ENCODE measurements around the gene PHF13. TPM values are rescaled to one million over a fixed set of nuclear protein-coding genes. Genes with fewer than 3 reads are reported as not detected.
A peak's percentile ranks its signal among the peaks of the same experiment; 100 is the strongest.

The PHF13 gene
- polyA plus RNA-seq, 1 of the 3 experiments (the other 2 are of a cell fraction), result 8.5 TPM

- peak; percentile 84 for DNase-seq
- Histone ChIP-seq H3F3A (replicated peaks; ENCODE audit: insufficient read depth) (peaks cover 7% of the 10 kb centered on the region), H3K9ac (no peak overlapping the region), H4K20me1 (ENCODE audit: insufficient read depth) (no peaks in the 10 kb centered on the region), H3K27ac (ENCODE audit: low read depth in 2 of 2, low read length in 1 of 2) (peak overlapping the region; percentile 13 to 96; a peak in 3 of 4 replicates), H3K27me3 (ENCODE audit: insufficient read depth) (no peaks in the 10 kb centered on the region), H2AFZ (ENCODE audit: low read depth) (no peak overlapping the region), H3K4me2 (no peak overlapping the region), H3K4me1 (ENCODE audit: control insufficient read depth in 1 of 2, insufficient read depth in 2 of 2, low read depth in 1 of 2, low read length in 1 of 2) (peaks cover 0 to 27% of the 10 kb centered on the region in 2 experiments; a peak in 2 of 4 replicates), H3K9me3 (no peaks in the 10 kb centered on the region), H3K4me3 (ENCODE audit: low read depth in 2 of 2, low read length in 1 of 2) (no peak overlapping the region), H3K79me2 (ENCODE audit: insufficient read depth) (peaks cover 4% of the 10 kb centered on the region; the same call in 1 of the 2 replicates), H3K36me3 (replicated peaks in 1 of 2; ENCODE audit: control insufficient read depth in 1 of 2, insufficient read depth in 2 of 2, low read length in 1 of 2) (peaks cover 18 to 21% of the 10 kb centered on the region in 2 experiments), H3K9me2 (no peaks in the 10 kb centered on the region)
- ChIA-PET POLR2A (interaction anchor here (1.1 kb wide), 1 partner anchor 29 kb away, joined by 4 read pairs; the partner anchor contains the start of gene DNAJC11), CTCF (interaction anchor here (0.7 to 3.3 kb wide), 12 partner anchors 15 to 996 kb away, joined by 3 to 26 read pairs (median 4); partner anchors contain the start of genes DNAJC11 and NOL9)
- TF ChIP-seq TCF12 (IDR thresholded peaks at IDR 0.05), result peak; percentile 76
- TF ChIP-seq FOXM1 (IDR thresholded peaks at IDR 0.05; ENCODE audit: low read depth), result no peak
- peak; percentile 91 for TF ChIP-seq CHD2 (IDR thresholded peaks at IDR 0.05; ENCODE audit: low read length, partially characterized antibody)
- TF ChIP-seq MAX (IDR thresholded peaks at IDR 0.05; ENCODE audit: low read depth), result no peak
- TF ChIP-seq TAF1 (IDR thresholded peaks at IDR 0.05; ENCODE audit: borderline replicate concordance, low read depth, low read length), result no peak
- TF ChIP-seq FOXJ3 (CRISPR knock-in tag; IDR thresholded peaks at IDR 0.05), result peak; percentile 88
- no peak for TF ChIP-seq USF1 (IDR thresholded peaks at IDR 0.05; ENCODE audit: borderline replicate concordance, low read depth)
- TF ChIP-seq POLR2AphosphoS5 (IDR thresholded peaks at IDR 0.05; ENCODE audit: low read depth, low read length), result peak; percentile 54; the same call in 1 of the 2 replicates
- no peak for TF ChIP-seq USF2 (IDR thresholded peaks at IDR 0.05; ENCODE audit: borderline replicate concordance, low read depth, low read length)
- peak; percentile 45; the same call in 1 of the 2 replicates for TF ChIP-seq PBX3 (IDR thresholded peaks at IDR 0.05)
- TF ChIP-seq YY1 (IDR thresholded peaks at IDR 0.05; ENCODE audit: low read depth), result no peak
- TF ChIP-seq GABPA (IDR thresholded peaks at IDR 0.05; ENCODE audit: low read depth), result no peak
- no peak for TF ChIP-seq ELF1 (IDR thresholded peaks at IDR 0.05)
- TF ChIP-seq NRF1 (IDR thresholded peaks at IDR 0.05; ENCODE audit: low read depth, low read length), result no peak
- TF ChIP-seq MXI1 (IDR thresholded peaks at IDR 0.05; ENCODE audit: low read depth, low read length), result peak; percentile 94
- TF ChIP-seq EZH2phosphoT487 (IDR thresholded peaks at IDR 0.05; ENCODE audit: borderline replicate concordance, low read depth), result no peak
- peak in 1 of 2 experiments; percentile 98; a peak in 2 of 4 replicates for TF ChIP-seq EP300 (IDR thresholded peaks at IDR 0.05; ENCODE audit: borderline replicate concordance in 1 of 2, low read depth in 1 of 2, low read length in 1 of 2)
- TF ChIP-seq ZBTB33 (IDR thresholded peaks at IDR 0.05; ENCODE audit: borderline replicate concordance, low read depth), result no peak
- peak; percentile 40 for TF ChIP-seq RAD21 (IDR thresholded peaks at IDR 0.05; ENCODE audit: low read length)
- no peak for TF ChIP-seq JUND (IDR thresholded peaks at IDR 0.05)
- TF ChIP-seq RFX5 (IDR thresholded peaks at IDR 0.05; ENCODE audit: low read length), result peak; percentile 28; the same call in 1 of the 2 replicates
- TF ChIP-seq RCOR1 (IDR thresholded peaks at IDR 0.05; ENCODE audit: low read length), result peak; percentile 97
- TF ChIP-seq GATA2 (CRISPR knock-in tag; IDR thresholded peaks at IDR 0.05), result peak; percentile 97
- 0 out of 2 replicates have a peak, but pooled peaks have one; percentile 30 for TF ChIP-seq SIN3A (IDR thresholded peaks at IDR 0.05; ENCODE audit: borderline replicate concordance, low read depth, low read length)
- TF ChIP-seq TEAD4 (IDR thresholded peaks at IDR 0.05; ENCODE audit: borderline replicate concordance, insufficient read depth), result no peak
- WGBS (ENCODE audit: low lambda C conversion rate), result 89% methylated on average over 2 of the region's 2 CpGs
These were observed 59.0 kb downstream of the PHF13 start for GRCh38 chr1:6672558-6672957.

Measured in SK-N-SH (cell line).